D721Med (cell line): ENCODE measurements around the gene HSPB2.
A peak's percentile ranks its signal among the peaks of the same experiment; 100 is the strongest.

Experiments used
- DNase-seq: peaks from one replicate; pipeline ENCODE4 v3.0.0; 2011; ENCODE audit warnings: low spot score; ENCODE audit not compliant: insufficient read length
- FAIRE-seq: peaks from 2 replicates; lab custom pipeline; 2011; peaks lifted over from hg19 to GRCh38; lab: Jason Lieb, UNC
- TF ChIP-seq, protein P1 (sequence below): IDR thresholded peaks from 2 replicates; pipeline ENCODE4 v1.5.1; 2012; ENCODE audit warnings: mild to moderate bottlenecking, control low read depth; ENCODE audit not compliant: insufficient read depth; ENCODE audit errors: missing control alignments

HSPB2 gene, protein sequence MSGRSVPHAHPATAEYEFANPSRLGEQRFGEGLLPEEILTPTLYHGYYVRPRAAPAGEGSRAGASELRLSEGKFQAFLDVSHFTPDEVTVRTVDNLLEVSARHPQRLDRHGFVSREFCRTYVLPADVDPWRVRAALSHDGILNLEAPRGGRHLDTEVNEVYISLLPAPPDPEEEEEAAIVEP

GRCh38 chr11:111912535-111912934, at the start of gene HSPB2:
HSPB2 (plus strand) TSS chr11:111912734; CDS start chr11:111912830, 96 bp downstream.
- no peak for DNase-seq
- no peak for FAIRE-seq

GRCh38 chr11:111870113-111870512, 42.4 kb upstream of the HSPB2 start:
- TF ChIP-seq, protein P1, sequence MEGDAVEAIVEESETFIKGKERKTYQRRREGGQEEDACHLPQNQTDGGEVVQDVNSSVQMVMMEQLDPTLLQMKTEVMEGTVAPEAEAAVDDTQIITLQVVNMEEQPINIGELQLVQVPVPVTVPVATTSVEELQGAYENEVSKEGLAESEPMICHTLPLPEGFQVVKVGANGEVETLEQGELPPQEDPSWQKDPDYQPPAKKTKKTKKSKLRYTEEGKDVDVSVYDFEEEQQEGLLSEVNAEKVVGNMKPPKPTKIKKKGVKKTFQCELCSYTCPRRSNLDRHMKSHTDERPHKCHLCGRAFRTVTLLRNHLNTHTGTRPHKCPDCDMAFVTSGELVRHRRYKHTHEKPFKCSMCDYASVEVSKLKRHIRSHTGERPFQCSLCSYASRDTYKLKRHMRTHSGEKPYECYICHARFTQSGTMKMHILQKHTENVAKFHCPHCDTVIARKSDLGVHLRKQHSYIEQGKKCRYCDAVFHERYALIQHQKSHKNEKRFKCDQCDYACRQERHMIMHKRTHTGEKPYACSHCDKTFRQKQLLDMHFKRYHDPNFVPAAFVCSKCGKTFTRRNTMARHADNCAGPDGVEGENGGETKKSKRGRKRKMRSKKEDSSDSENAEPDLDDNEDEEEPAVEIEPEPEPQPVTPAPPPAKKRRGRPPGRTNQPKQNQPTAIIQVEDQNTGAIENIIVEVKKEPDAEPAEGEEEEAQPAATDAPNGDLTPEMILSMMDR, result no peak
- no peak for DNase-seq
- FAIRE-seq, result no peak

More at GRCh38 chr11:111912535-111912934, at the start of gene HSPB2:
- TF ChIP-seq, protein P1, result no peak

GRCh38 chr11:111870522-111870885, 42.0 kb upstream of the HSPB2 start:
- no peak for FAIRE-seq
- TF ChIP-seq, protein P1, result no peak
- no peak for DNase-seq

DNA sequence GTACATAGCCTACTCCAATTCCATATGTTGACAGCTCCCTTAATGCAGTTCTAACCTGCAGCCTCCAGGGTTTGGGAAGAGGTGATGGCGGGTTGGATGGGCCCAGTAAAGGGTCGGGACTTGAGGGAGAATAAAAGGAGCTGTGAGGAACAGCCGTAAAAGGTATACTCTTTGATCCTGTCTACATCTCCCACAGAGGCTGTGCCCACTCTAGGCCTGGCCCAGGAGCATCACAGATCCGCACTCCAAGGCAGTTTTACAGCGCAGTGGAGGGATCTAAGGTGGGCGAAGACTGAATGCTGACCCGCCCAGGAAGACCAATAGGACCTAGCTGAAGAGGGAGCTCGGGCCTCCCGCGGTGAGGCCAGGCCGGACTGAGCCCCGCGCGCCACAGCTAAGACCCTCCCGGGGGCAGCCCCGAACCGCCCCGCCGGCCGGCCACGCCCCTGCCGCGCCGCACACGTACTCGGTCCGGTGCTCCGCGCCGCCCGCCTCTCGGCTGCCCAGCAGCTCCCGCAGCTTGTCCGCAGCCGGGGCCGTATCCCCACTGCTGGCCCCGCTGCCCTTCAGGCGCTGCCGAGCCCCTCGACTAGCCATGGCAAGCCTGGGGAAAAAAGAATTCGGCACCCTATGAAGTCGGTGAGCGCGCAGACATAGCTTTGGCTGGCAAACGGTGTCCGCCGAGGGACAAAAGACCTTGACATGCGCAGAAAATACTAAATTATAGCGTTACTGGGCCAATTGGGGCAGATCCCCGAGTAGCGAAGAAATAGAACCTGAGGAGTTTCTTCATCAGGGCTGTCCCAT, 41.4 kb upstream of the HSPB2 start, which contains the start of gene ALG9:
TSS of gene ALG9 (minus strand) at position 696 of the 807 bp plus-strand sequence. CDS start at position 597, 99 bp downstream.
- FAIRE-seq, result no peak
- DNase-seq, result peak; percentile 48
- TF ChIP-seq, protein P1, result no peak

GRCh38 chr11:111871693-111872161, 40.8 kb upstream of the HSPB2 start:
- FAIRE-seq, result no peak
- no peak for DNase-seq
- TF ChIP-seq, protein P1, result no peak

- TF ChIP-seq, protein P1, result no peak
- FAIRE-seq (no peak), DNase-seq (no peak)
Observed at GRCh38 chr11:111878385-111878848, 34.1 kb upstream of the HSPB2 start.
